MG63 (cell line): Measurements from ENCODE around the gene SATB1. TPM values are rescaled to one million over a fixed set of nuclear protein-coding genes. Genes with fewer than 3 reads are reported as not detected.

ENCODE experiments used
- DNase-seq: peaks from one replicate; pipeline ENCODE4 v3.0.0-alpha.2; 2020
- H3K27me3 ChIP-seq: fragments of 250-450 bp; sonication (Bioruptor Pico); 2 replicates; pipeline ENCODE4 v1.5.1; 2020; ENCODE audit warnings: mild to moderate bottlenecking, moderate library complexity
- H3K36me3 ChIP-seq: fragments of 250-450 bp; sonication (Bioruptor Pico); 2 replicates; pipeline ENCODE4 v1.5.1; 2020; ENCODE audit warnings: mild to moderate bottlenecking, moderate library complexity
- H3K4me3 ChIP-seq: fragments of 250-450 bp; sonication (Bioruptor Pico); 2 replicates; pipeline ENCODE4 v1.5.1; 2020; ENCODE audit warnings: mild to moderate bottlenecking, moderate library complexity
- H3K9me3 ChIP-seq: fragments of 250-450 bp; sonication (Bioruptor Pico); 2 replicates; pipeline ENCODE4 v1.5.1; 2020; ENCODE audit warnings: mild to moderate bottlenecking, moderate library complexity
- total RNA-seq: library from RNA; depleted of rRNA; stranded (reverse); fragments of >200 nt; shearing (Covaris generic); gene quantifications from 2 replicates; pipeline ENCODE4 v1.2.3, GENCODE V29; 2014; ENCODE audit warnings: low replicate concordance

The SATB1 gene
- total RNA-seq, 1 experiment from 2014 or later = not detected

- no peaks in the 10 kb centered on the region for H3K27me3 ChIP-seq
- H3K9me3 ChIP-seq = no peaks in the 10 kb centered on the region
- no peak for DNase-seq
- no peak overlapping the region for H3K4me3 ChIP-seq
- no peaks in the 10 kb centered on the region for H3K36me3 ChIP-seq
Measured at GRCh38 chr3:18386274-18386890, 38.8 kb downstream of the SATB1 start.

DNA sequence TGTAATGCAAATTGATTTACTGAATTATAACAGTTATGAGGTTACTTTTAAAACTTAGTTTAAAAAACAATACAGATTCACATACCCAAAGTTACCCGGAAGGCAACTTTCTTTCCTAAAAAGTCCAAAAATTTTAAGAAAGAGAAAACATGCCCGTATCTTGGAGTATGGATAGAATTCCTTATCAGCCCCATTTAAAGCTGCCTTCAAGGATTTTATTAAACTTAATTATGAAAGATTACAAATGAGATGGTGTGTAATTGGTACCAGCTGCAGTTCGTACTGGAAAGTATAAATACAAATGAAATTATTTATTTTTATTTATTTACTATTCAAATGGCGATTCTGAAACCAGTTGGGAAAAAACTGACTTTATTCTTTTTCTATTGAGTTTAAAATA lies 39.4 kb downstream of the SATB1 start:
- Histone ChIP-seq H3K36me3 (no peaks in the 10 kb centered on the region), H3K4me3 (no peak overlapping the region), H3K27me3 (no peaks in the 10 kb centered on the region), H3K9me3 (no peaks in the 10 kb centered on the region)
- no peak for DNase-seq

DNA sequence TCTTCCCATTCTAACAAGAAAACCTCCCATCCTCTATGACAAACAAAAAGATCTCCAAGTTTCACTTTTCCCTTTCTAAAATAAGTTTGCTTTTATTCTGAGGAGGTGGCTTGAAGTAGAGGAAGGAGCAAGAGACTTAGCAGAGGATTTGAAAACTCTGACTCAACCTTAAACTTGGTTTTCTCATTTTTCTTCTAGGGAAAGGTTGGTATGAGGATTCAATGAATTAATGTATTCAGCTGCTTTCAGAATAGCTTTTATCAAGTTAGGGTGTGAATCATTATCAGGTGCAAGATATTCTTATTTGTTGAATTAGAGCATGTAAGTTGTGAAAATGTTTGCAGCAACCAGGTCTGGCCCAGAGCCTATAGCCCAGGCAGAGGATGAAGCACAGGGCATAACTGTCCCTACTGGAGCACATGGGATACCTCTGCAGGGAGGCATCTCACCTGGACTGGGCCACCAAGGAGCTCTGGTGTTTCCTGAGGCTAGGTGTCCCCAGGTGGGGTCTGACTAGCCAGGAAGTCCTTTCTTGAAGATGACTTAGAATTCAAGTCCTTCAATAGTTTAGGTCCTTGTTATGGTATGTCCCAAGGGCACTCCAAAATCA lies 42.3 kb downstream of the SATB1 start:
- Histone ChIP-seq H3K4me3 (no peak overlapping the region), H3K9me3 (no peaks in the 10 kb centered on the region)

GRCh38 chr3:18379647-18380046 lies 45.5 kb downstream of the SATB1 start:
- no peak for DNase-seq
- Histone ChIP-seq H3K36me3 (no peaks in the 10 kb centered on the region), H3K4me3 (no peak overlapping the region), H3K27me3 (no peaks in the 10 kb centered on the region), H3K9me3 (no peaks in the 10 kb centered on the region)

More for the DNA sequence above, 42.3 kb downstream of the SATB1 start:
- no peaks in the 10 kb centered on the region for H3K27me3 ChIP-seq
- DNase-seq = no peak
- H3K36me3 ChIP-seq = no peaks in the 10 kb centered on the region

DNA sequence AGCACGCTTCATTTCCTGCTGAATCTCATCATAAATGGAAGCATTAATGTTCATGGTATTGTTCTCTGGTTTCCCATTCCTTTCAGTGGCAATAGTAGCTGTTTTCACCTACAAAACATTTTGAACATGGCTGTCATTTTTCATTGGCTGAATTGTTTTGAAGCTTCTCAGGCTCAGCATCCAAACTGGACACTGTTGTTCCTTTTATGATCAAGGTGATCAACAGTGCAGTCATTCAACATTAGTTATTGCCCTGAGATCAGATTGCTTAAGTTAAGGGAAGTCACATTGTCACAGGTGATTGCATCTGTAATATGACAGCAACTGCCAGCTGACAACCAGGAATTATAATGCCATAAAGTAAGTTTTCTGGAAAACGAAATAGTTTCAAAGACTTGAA lies 46.9 kb downstream of the SATB1 start:
- DNase-seq = no peak
- Histone ChIP-seq H3K27me3 (no peaks in the 10 kb centered on the region), H3K36me3 (no peaks in the 10 kb centered on the region), H3K9me3 (no peaks in the 10 kb centered on the region), H3K4me3 (no peak overlapping the region)

DNA sequence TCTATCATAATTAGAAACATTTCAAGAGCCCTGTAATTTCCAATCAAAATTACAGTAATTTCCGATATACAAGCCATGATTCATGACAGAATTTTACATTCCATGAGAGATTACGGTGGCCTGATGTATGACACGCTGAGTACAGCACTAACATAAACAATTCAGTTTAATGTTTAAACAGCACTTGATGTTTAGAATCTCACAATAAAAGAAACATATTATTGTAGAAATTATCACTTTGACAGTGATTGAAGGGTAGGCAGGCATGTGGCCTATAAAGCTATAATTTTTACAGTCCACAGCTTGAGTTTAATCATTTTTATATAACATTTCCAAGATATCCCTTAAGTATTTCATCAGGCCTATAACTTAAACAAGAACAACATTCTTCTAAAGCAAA lies 48.5 kb downstream of the SATB1 start:
- Histone ChIP-seq H3K9me3 (no peaks in the 10 kb centered on the region), H3K27me3 (no peaks in the 10 kb centered on the region), H3K36me3 (no peaks in the 10 kb centered on the region), H3K4me3 (no peak overlapping the region)
- DNase-seq = no peak

- no peaks in the 10 kb centered on the region for H3K27me3 ChIP-seq
- H3K9me3 ChIP-seq = no peaks in the 10 kb centered on the region
- DNase-seq = no peak
- no peak overlapping the region for H3K4me3 ChIP-seq
- no peaks in the 10 kb centered on the region for H3K36me3 ChIP-seq
Measured at GRCh38 chr3:18372786-18373405, 52.2 kb downstream of the SATB1 start.

DNA sequence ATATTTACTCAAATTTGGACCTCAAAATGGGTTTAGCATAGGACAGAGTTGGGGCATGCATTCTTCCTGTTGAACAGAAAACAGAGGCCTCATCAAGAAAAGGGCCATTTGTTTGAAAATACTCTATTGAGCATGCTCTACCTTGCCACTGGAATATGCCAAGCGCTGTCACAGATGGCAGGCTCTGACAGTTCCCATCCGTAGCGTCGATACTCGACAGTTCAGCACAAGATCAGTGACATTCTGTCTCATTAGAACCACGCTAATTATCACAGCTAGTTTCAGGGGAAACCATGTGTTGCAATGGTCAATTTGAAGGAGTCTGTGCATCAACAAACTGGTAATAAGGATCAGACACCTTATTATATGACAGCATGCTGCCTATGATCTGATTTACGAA lies 54.5 kb downstream of the SATB1 start:
- Histone ChIP-seq H3K4me3 (no peak overlapping the region), H3K36me3 (no peaks in the 10 kb centered on the region), H3K9me3 (no peaks in the 10 kb centered on the region), H3K27me3 (no peaks in the 10 kb centered on the region)
- no peak for DNase-seq

DNA sequence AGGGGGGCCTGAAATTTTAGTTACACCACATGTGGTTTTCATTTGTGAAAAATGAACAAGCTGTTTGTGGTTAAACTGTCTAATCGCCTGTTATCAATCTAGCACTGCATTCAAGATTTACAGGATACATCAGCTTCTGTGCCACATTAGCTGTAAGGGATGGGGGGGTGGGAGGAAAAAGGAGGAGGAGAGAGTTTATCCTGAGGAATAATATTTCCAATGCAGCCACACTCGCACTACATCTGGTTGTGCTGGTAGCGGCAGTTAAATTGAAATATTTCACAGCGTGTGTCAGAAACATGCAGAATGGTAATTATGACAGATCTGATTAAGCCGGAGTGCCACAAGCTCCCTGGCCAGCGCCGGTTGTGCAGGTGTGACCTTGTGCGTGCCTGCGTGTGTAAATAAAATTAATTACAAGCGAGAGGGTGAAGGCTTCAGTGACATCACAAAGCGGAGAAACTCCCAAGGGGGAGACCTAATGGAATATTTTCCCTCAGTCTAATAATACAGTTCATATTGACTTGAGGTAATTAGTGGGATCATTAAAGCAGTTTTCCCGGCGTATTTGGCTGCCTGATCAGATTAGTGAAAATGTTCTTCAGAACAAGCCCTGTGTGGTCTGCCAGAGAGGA lies 55.5 kb downstream of the SATB1 start:
- no peaks in the 10 kb centered on the region for H3K36me3 ChIP-seq
- no peak overlapping the region for H3K4me3 ChIP-seq
- H3K27me3 ChIP-seq = no peaks in the 10 kb centered on the region
- no peaks in the 10 kb centered on the region for H3K9me3 ChIP-seq
- no peak for DNase-seq

DNA sequence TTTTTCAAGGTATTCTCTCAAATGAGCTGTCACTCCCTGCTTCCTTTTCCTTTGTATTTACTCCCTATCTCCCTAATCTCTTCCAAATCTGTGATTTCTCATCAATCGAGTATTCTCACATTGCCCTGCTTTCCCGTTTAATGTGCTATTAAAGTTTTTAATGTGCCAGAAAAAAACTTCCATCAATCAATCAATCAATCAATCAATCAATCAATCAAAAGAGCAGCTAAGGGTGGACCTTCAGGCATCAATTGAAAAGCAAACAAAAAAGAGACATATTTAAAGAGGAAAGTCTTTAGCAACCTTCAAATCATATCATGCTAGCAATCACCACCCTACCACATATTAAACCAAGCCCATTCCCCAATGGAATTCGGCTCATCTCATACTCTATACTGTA lies 58.9 kb downstream of the SATB1 start:
- Histone ChIP-seq H3K9me3 (no peaks in the 10 kb centered on the region), H3K4me3 (no peak overlapping the region), H3K36me3 (no peaks in the 10 kb centered on the region), H3K27me3 (no peaks in the 10 kb centered on the region)
- no peak for DNase-seq

- DNase-seq = no peak
- H3K36me3 ChIP-seq = no peaks in the 10 kb centered on the region
- no peaks in the 10 kb centered on the region for H3K9me3 ChIP-seq
- H3K27me3 ChIP-seq = no peaks in the 10 kb centered on the region
- no peak overlapping the region for H3K4me3 ChIP-seq
Measured at GRCh38 chr3:18363338-18363737, 61.8 kb downstream of the SATB1 start.

- H3K9me3 ChIP-seq = no peaks in the 10 kb centered on the region
- no peaks in the 10 kb centered on the region for H3K27me3 ChIP-seq
- H3K36me3 ChIP-seq = no peaks in the 10 kb centered on the region
- H3K4me3 ChIP-seq = no peak overlapping the region
- DNase-seq = no peak
Measured at GRCh38 chr3:18357747-18358146, 67.4 kb downstream of the SATB1 start.

DNA sequence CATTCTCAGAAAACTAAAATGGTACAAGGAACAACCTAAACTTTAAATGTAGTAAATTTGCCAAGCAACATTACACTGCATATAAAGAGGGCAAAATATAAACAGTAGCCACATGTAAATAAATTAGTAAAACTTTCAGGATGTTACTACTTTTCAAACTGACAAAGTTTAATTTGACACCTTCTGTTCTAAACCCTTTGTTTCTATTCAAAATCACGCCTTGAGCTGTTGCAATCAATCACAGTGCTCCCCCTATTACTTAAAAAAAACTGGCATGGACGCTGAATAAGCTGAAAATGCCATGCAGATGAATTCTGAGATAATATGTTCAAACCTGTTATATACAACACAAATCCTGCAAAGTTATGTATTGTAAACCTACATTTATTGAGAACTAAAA lies 69.3 kb downstream of the SATB1 start:
- no peak overlapping the region for H3K4me3 ChIP-seq
- no peaks in the 10 kb centered on the region for H3K36me3 ChIP-seq
- H3K27me3 ChIP-seq = no peaks in the 10 kb centered on the region
- DNase-seq = no peak
- no peaks in the 10 kb centered on the region for H3K9me3 ChIP-seq

GRCh38 chr3:18354701-18355100 lies 70.4 kb downstream of the SATB1 start:
- no peak for DNase-seq
- H3K9me3 ChIP-seq = no peaks in the 10 kb centered on the region
- no peaks in the 10 kb centered on the region for H3K27me3 ChIP-seq
- H3K36me3 ChIP-seq = no peaks in the 10 kb centered on the region
- H3K4me3 ChIP-seq = no peak overlapping the region

- Histone ChIP-seq H3K9me3 (no peaks in the 10 kb centered on the region), H3K36me3 (no peaks in the 10 kb centered on the region), H3K27me3 (no peaks in the 10 kb centered on the region), H3K4me3 (no peak overlapping the region)
- DNase-seq = no peak
Measured at GRCh38 chr3:18351823-18352744, 73.1 kb downstream of the SATB1 start.

- no peak overlapping the region for H3K4me3 ChIP-seq
Measured at GRCh38 chr3:18351069-18351628, 74.0 kb downstream of the SATB1 start.

More at GRCh38 chr3:18351069-18351628, 74.0 kb downstream of the SATB1 start:
- no peaks in the 10 kb centered on the region for H3K9me3 ChIP-seq
- DNase-seq = no peak
- no peaks in the 10 kb centered on the region for H3K36me3 ChIP-seq
- H3K27me3 ChIP-seq = no peaks in the 10 kb centered on the region
